ENCODE measurements around the gene IARS2.

Gene IARS2

DNA sequence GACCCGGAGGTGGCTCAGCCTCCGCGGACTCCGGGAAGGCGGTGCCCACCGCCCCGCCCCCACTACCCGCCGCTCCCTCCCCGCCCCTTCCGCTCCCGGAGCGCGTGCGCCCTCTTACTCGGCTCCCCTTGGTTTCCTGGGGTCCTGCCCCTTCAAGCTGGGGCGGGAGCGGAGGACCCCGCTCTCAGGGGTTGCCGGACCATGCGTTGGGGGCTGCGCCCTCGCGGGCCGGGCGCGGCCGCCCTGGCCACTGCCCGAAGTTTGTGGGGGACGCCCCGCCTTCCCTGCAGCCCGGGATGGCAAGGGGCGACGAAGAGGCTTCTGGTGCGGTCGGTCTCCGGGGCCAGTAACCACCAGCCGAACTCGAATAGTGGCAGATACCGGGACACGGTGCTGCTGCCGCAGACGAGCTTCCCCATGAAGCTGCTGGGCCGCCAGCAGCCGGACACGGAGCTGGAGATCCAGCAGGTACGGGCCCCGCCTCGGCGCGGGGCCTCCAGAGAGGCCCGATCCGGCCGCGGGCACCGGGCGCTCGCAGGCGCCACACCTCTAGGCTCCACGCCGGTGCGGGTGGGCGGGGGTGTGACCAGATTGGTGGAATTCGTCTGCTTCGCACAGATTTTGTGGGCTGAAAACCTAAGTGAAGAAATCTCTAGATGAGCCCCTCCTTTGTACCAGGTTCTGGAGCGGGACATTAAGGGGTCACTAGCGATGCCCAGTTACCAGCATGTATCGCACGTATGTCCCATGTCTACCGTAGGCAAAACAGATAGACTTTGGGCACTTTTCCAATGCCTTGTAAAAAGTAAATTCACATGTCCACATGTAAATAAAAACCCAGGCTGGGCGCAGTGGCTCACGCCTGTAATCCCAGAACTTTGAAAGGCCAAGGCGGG, at the start of gene IARS2:
Gene IARS2 (plus strand): TSS at position 117 of the 896 bp plus-strand sequence. CDS start 85 bp downstream, at position 202.
- no peaks in the 10 kb centered on the region for H3K9me3 ChIP-seq (ENCODE audit: insufficient read depth, low read length)
- H2AFZ ChIP-seq (ENCODE audit: low read depth, low read length), result peak within 1 kb of the TSS; percentile 91
- no peaks in the 10 kb centered on the region for H4K20me1 ChIP-seq (ENCODE audit: insufficient read depth, low read length)
- peak within 1 kb of the TSS; percentile 89 for H3K4me3 ChIP-seq (ENCODE audit: low read length)
- H3K4me1 ChIP-seq (ENCODE audit: low read length), result peaks cover 15% of the 10 kb centered on the region
- peak within 1 kb of the TSS; percentile 42 for H3K27ac ChIP-seq (ENCODE audit: low read length)
- H3K4me2 ChIP-seq (ENCODE audit: low read length), result peak within 1 kb of the TSS; percentile 87
- H3K9ac ChIP-seq (ENCODE audit: low read length), result peak within 1 kb of the TSS; percentile 83
- H3K27me3 ChIP-seq (ENCODE audit: low read depth, low read length), result no peaks in the 10 kb centered on the region
- peaks cover 14% of the 10 kb centered on the region for H3K36me3 ChIP-seq (replicated peaks; ENCODE audit: low read depth, low read length)
- H3K79me2 ChIP-seq (ENCODE audit: low read length), result peaks cover 23% of the 10 kb centered on the region
- TF ChIP-seq EZH2phosphoT487 (IDR thresholded peaks at IDR 0.05; ENCODE audit: low read depth), result no peak
- TF ChIP-seq, protein P1, sequence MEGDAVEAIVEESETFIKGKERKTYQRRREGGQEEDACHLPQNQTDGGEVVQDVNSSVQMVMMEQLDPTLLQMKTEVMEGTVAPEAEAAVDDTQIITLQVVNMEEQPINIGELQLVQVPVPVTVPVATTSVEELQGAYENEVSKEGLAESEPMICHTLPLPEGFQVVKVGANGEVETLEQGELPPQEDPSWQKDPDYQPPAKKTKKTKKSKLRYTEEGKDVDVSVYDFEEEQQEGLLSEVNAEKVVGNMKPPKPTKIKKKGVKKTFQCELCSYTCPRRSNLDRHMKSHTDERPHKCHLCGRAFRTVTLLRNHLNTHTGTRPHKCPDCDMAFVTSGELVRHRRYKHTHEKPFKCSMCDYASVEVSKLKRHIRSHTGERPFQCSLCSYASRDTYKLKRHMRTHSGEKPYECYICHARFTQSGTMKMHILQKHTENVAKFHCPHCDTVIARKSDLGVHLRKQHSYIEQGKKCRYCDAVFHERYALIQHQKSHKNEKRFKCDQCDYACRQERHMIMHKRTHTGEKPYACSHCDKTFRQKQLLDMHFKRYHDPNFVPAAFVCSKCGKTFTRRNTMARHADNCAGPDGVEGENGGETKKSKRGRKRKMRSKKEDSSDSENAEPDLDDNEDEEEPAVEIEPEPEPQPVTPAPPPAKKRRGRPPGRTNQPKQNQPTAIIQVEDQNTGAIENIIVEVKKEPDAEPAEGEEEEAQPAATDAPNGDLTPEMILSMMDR (IDR thresholded peaks at IDR 0.05; ENCODE audit: low read depth, low read length), result no peak

DNA sequence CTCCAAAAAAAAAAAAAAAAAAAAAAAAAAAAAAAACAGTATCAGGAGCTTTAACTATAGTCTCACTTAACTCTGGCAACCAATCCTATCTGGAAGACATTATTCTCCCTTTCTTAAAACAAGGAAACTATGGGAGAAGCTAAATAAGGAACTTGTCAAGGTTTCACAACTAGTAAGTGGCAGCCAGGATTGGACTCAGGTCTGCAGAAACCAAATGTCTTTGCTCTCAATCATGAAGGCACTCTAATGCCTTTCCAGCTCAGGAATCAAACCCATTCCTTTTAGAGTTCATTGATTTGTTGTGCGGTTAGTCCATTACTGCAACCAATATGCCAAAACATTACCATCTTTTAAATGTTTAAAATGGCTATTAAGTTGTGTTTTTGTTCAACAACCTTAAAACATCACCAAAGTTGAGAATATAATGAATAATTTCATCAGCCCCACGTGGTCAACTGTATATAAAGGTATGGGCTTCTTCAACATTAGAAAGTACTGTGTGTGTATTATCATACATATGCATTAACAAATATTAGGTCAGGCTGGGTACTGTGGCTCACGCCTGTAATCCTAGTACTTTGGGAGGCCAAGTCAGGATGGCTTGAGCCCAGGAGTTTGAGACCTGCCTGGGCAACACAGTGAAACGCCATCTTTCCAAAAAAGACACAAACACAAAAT, 49.1 kb upstream of the IARS2 start:
- 0 out of 2 replicates have a peak overlapping the region, but pooled peaks have one; percentile 77 for H3K27ac ChIP-seq (ENCODE audit: low read length)
- 0 out of 2 replicates have a peak, but pooled peaks cover 10% of the 10 kb centered on the region for H4K20me1 ChIP-seq (ENCODE audit: insufficient read depth, low read length)
- H3K4me1 ChIP-seq (ENCODE audit: low read length), result peaks cover 16% of the 10 kb centered on the region
- H3K9me3 ChIP-seq (ENCODE audit: insufficient read depth, low read length), result no peaks in the 10 kb centered on the region
- peak overlapping the region; percentile 66 for H3K4me2 ChIP-seq (ENCODE audit: low read length)
- peaks cover 15% of the 10 kb centered on the region for H3K36me3 ChIP-seq (replicated peaks; ENCODE audit: low read depth, low read length)
- H3K9ac ChIP-seq (ENCODE audit: low read length), result peak overlapping the region; percentile 94
- H3K79me2 ChIP-seq (ENCODE audit: low read length), result peaks cover 63% of the 10 kb centered on the region
- H2AFZ ChIP-seq (ENCODE audit: low read depth, low read length), result no peak overlapping the region
- H3K27me3 ChIP-seq (ENCODE audit: low read depth, low read length), result no peaks in the 10 kb centered on the region
- TF ChIP-seq EZH2phosphoT487 (IDR thresholded peaks at IDR 0.05; ENCODE audit: low read depth), result no peak
- TF ChIP-seq, protein P1 (IDR thresholded peaks at IDR 0.05; ENCODE audit: low read depth, low read length), result no peak
- H3K4me3 ChIP-seq (ENCODE audit: low read length), result peak overlapping the region; percentile 93

DNA sequence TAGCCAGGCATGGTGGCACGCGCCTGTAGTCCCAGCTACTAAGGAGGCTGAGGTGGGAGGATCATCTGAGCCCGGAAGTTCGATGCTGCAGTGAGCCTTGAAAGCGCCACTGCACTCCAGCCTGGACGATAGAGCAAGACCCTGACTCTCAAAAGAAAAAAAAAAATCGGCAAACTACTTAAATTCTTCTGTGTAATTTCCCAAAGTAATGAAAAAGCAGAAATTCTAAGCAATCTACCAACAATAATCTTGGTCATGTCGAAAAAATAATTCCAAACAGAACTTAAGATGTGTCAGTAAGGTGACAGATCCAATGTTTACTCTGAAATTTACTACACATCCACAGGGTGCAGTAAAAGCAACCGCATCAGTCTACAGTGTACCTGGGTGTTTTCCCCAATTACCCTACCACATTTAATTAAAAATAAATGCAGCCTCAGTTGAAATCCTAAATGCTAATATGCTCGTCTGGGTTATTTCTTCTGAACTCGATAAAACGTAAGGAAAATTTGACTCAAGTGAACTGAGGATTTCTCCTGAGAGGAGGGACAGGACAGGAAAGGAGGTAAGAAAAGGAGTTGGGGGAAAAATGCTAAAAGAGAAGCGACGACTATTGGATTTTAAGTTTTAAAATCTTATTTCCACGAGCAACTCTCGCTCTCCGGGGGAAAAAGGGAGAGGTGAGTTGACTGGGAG, 48.4 kb upstream of the IARS2 start:
- no peak for TF ChIP-seq EZH2phosphoT487 (IDR thresholded peaks at IDR 0.05; ENCODE audit: low read depth)
- TF ChIP-seq, protein P1 (IDR thresholded peaks at IDR 0.05; ENCODE audit: low read depth, low read length), result no peak
- Histone ChIP-seq H3K27me3 (ENCODE audit: low read depth, low read length) (no peaks in the 10 kb centered on the region), H3K27ac (ENCODE audit: low read length) (peak overlapping the region; percentile 77), H2AFZ (ENCODE audit: low read depth, low read length) (peak overlapping the region; percentile 90), H3K4me3 (ENCODE audit: low read length) (peak overlapping the region; percentile 93), H3K79me2 (ENCODE audit: low read length) (peaks cover 56% of the 10 kb centered on the region), H3K9me3 (ENCODE audit: insufficient read depth, low read length) (no peaks in the 10 kb centered on the region), H3K4me2 (ENCODE audit: low read length) (peak overlapping the region; percentile 66), H4K20me1 (ENCODE audit: insufficient read depth, low read length) (0 out of 2 replicates have a peak, but pooled peaks cover 10% of the 10 kb centered on the region), H3K4me1 (ENCODE audit: low read length) (peaks cover 16% of the 10 kb centered on the region), H3K36me3 (replicated peaks; ENCODE audit: low read depth, low read length) (peaks cover 10% of the 10 kb centered on the region), H3K9ac (ENCODE audit: low read length) (peak overlapping the region; percentile 94)
